Calu3 (cell line): ENCODE data around the gene COQ7. TPM values are rescaled to one million over a fixed set of nuclear protein-coding genes. Genes with fewer than 3 reads are reported as not detected.

Experiments
- BruUV-seq: library from RNA; stranded (reverse); fragments of 400-500 nt; replicated peaks from 2 replicates; lab custom pipeline; 2021; lab: Mats Ljungman, UMichigan
- CTCF ChIA-PET: fragments of 300-600 bp; sonication (Branson Sonifier 250); formaldehyde crosslinking; loops from one replicate; lab custom pipeline; 2022; ENCODE audit warnings: antibody characterized with exemption; lab: Charles Lee
- DNase-seq: peaks from one replicate; pipeline ENCODE4 v3.0.0; 2022
- H3K27ac Mint-ChIP-seq: one replicate; pipeline ENCODE4 v1.8.0; 2022; ENCODE audit warnings: mixed read lengths; ENCODE audit not compliant: unreplicated experiment
- H3K27me3 Mint-ChIP-seq: one replicate; pipeline ENCODE4 v1.8.0; 2022; ENCODE audit warnings: mixed read lengths; ENCODE audit not compliant: unreplicated experiment
- H3K36me3 Mint-ChIP-seq: one replicate; pipeline ENCODE4 v1.8.0; 2022; ENCODE audit warnings: mild to moderate bottlenecking, moderate library complexity, mixed read lengths; ENCODE audit not compliant: insufficient read depth, unreplicated experiment
- H3K4me1 Mint-ChIP-seq: one replicate; pipeline ENCODE4 v1.8.0; 2022; ENCODE audit warnings: mild to moderate bottlenecking, low read depth, mixed read lengths; ENCODE audit not compliant: unreplicated experiment
- H3K4me3 Mint-ChIP-seq: one replicate; pipeline ENCODE4 v1.8.0; 2022; ENCODE audit warnings: mild to moderate bottlenecking, low read depth, moderate library complexity, mixed read lengths; ENCODE audit not compliant: unreplicated experiment
- H3K9me3 Mint-ChIP-seq: one replicate; pipeline ENCODE4 v1.8.0; 2022; ENCODE audit warnings: low read depth, mixed read lengths; ENCODE audit not compliant: unreplicated experiment
- CTCF ChIP-seq: fragments of 200-600 bp; IDR thresholded peaks from one replicate; pipeline ENCODE4 v1.8.0; 2022; ENCODE audit warnings: antibody characterized with exemption; ENCODE audit not compliant: unreplicated experiment
- intact Hi-C: fragments of 100-400 bp; cut with micrococcal nuclease; formaldehyde crosslinking; loops from one replicate; pipeline ENCODE4 v1.10.0; 2022; ENCODE audit not compliant: unreplicated experiment
- total RNA-seq: library from RNA; stranded (reverse); gene quantifications from 2 replicates; pipeline ENCODE4 v1.2.3, GENCODE V29; 2022

The COQ7 gene
- total RNA-seq, 1 experiment from 2014 or later: 28.5 TPM

- Mint-ChIP-seq H3K4me1 (peaks cover 18% of the 10 kb centered on the region), H3K4me3 (peak overlapping the region; percentile 93), H3K36me3 (peaks cover 40% of the 10 kb centered on the region), H3K27ac (peak overlapping the region; percentile 100), H3K9me3 (no peaks in the 10 kb centered on the region), H3K27me3 (no peaks in the 10 kb centered on the region)
- TSS peak; percentile 67 for BruUV-seq
- CTCF ChIA-PET: interaction anchor here (0.9 to 1.6 kb wide), 4 partner anchors 63 to 85 kb away, joined by 3 to 8 read pairs (median 5); partner anchors contain the start of gene TMC7
- no peak for TF ChIP-seq CTCF
- no peak for DNase-seq
- intact Hi-C loops: loop anchor here (5.0 kb wide), 1 partner anchor 71 kb away; no protein-coding TSS in a partner anchor
Observed at GRCh38 chr16:19068237-19068815, 912 bp downstream of the COQ7 start.

GRCh38 chr16:19071811-19072777, 4.7 kb downstream of the COQ7 start:
- Mint-ChIP-seq H3K27me3 (no peaks in the 10 kb centered on the region), H3K4me3 (no peak overlapping the region), H3K9me3 (no peaks in the 10 kb centered on the region), H3K27ac (no peak overlapping the region), H3K36me3 (peaks cover 43% of the 10 kb centered on the region), H3K4me1 (peaks cover 14% of the 10 kb centered on the region)
- intact Hi-C loops: loop anchor here (1.0 kb wide), 1 partner anchor 89 kb away; the partner anchor contains the start of gene TMC7
- CTCF ChIA-PET: interaction anchor here (1.2 kb wide), 1 partner anchor 88 kb away, joined by 8 read pairs; the partner anchor contains the start of gene TMC7
- DNase-seq: peak; percentile 89
- peak; percentile 91 for TF ChIP-seq CTCF
- no TSS peak for BruUV-seq

- peaks cover 34% of the 10 kb centered on the region for H3K36me3 Mint-ChIP-seq
- no peak overlapping the region for H3K27ac Mint-ChIP-seq
- peaks cover 9% of the 10 kb centered on the region for H3K4me1 Mint-ChIP-seq
- no peaks in the 10 kb centered on the region for H3K9me3 Mint-ChIP-seq
- no peak for TF ChIP-seq CTCF
- BruUV-seq: no TSS peak
- no peak for DNase-seq
- no peaks in the 10 kb centered on the region for H3K27me3 Mint-ChIP-seq
- no peak overlapping the region for H3K4me3 Mint-ChIP-seq
- CTCF ChIA-PET: interaction anchor here (1.2 kb wide), 1 partner anchor 89 kb away, joined by 8 read pairs; the partner anchor contains the start of gene TMC7
- intact Hi-C loops: no loop called here
Observed at GRCh38 chr16:19073344-19073743, 5.9 kb downstream of the COQ7 start.

GRCh38 chr16:19073863-19074262, 6.4 kb downstream of the COQ7 start:
- Mint-ChIP-seq H3K27ac (no peak overlapping the region), H3K4me1 (peaks cover 9% of the 10 kb centered on the region), H3K36me3 (peaks cover 31% of the 10 kb centered on the region), H3K27me3 (no peaks in the 10 kb centered on the region), H3K9me3 (no peaks in the 10 kb centered on the region), H3K4me3 (no peak overlapping the region)
- CTCF ChIA-PET: no interaction called here
- DNase-seq: no peak
- no peak for TF ChIP-seq CTCF
- intact Hi-C loops: no loop called here
- no TSS peak for BruUV-seq
